GM10847 (cell line): ENCODE results near the gene HOXA6.

ENCODE experiments used
- POLR2A ChIP-seq: IDR thresholded peaks from 2 replicates; pipeline ENCODE4 v1.6.1; 2011; ENCODE audit not compliant: insufficient read length; ENCODE audit errors: extremely low read depth

Gene HOXA6

DNA sequence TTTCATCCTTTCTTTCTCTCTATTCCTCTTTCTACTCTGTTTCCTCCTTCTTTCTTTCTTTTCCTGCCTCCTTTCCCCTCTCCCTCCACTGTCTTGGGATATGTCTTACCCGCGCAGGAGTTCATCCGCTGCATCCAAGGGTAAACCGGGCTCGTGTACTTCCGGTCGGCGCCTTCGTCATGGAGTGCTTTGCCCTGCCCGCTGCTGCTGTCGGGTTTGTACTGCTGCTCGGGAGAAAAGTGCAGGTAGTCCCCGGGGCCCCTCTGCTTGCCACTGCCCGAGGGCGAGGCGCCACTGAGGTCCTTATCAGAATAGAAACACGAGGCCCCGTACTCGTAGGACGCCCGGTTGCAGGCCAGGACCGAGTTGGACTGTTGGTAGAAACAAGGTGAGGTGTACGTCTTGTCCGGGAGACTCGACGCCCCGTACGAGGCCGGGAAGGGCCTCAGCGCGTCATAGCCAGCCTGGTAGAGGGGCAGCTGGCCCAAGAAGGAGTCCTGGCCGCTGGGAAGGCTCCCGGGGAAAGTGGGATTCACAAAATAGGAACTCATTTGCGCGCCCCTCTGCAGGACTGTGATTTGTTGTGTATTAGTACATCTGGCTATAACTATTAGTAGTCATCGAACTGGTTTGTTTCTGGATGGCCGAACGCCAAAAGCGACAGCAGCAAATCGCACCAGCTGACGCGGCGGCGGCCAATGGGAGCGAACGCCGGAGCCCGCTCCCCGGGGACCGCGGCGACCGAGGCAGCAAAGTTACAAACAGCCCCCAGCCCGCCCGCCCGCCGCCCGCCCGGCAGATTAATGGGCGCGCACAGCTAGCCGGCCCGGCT lies at the start of gene HOXA6:
HOXA6 (minus strand) TSS at position 576 of the 832 bp plus-strand sequence; CDS start at position 551, 25 bp downstream.
- TF ChIP-seq POLR2A = no peak

DNA sequence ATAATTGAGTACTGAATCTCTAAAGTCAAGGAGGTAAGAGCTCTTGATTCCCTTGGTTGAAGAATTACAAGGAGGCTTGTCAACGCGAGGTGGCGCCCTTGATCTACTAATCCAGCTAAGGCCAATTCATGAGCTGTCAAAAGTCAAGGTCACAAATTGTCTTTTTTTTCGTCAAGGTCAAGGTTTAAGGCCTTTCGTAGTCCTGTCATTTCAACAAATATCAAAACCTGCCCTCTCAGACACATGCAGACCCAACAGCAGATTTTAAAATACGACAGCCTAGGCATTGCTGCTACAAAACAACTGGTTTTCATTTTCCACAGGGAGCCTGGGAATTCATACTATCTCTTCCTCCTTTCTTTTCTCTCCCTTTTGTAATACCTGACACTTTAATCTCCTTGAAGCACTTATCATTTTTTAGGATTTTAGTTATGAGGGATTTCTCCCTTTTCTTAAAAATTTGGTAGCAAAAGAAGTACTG lies 48.8 kb upstream of the HOXA6 start:
- no peak for TF ChIP-seq POLR2A

DNA sequence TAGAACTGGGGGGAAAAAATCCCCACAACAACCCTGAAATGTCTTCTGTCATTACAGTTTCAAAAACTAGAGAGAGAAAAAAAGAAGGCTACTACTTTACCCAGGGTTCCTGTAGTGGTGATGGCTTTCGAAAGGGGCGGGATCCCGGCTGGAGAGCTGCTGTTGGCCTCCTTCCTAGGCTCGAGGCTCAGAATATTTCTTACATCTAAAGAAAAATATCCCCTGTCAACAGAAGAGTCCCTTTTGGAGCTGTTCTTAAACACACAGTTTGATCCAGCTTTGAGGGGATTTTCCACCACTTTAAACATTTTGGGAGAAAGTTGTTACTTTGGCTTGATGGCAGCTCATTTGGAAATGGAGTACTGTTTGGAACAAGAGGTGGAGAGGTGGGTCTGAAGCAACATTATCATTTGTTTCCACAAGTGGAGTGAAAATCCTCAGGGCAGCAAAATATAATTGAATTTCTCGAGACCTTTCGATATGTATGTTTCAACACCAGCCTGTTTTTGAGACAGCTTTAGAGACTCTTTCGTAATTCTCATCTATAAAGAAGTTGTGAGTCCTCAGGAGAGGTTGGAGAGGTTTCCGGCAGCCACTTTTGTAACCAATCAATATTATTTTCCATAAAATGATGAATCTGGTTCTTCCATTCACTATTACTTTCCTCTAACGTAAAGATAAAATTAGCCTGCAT lies 47.3 kb upstream of the HOXA6 start:
- TF ChIP-seq POLR2A = no peak

DNA sequence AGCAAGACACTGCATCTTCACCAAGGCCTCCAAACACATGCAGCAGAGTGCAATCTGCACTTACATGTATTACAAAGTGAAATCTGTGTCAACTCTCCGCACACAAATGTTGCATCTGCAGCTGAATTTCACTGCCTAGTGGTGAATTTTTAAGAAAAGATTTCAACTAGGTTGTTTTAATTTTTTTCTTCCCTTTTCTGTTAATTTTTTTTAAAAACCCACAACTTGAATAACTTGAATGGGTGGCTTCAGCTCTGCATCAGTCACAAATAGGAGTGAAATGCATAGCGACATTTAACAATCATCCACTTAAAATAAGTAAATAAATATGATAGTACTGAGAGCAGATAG lies 46.4 kb upstream of the HOXA6 start:
- TF ChIP-seq POLR2A = no peak

DNA sequence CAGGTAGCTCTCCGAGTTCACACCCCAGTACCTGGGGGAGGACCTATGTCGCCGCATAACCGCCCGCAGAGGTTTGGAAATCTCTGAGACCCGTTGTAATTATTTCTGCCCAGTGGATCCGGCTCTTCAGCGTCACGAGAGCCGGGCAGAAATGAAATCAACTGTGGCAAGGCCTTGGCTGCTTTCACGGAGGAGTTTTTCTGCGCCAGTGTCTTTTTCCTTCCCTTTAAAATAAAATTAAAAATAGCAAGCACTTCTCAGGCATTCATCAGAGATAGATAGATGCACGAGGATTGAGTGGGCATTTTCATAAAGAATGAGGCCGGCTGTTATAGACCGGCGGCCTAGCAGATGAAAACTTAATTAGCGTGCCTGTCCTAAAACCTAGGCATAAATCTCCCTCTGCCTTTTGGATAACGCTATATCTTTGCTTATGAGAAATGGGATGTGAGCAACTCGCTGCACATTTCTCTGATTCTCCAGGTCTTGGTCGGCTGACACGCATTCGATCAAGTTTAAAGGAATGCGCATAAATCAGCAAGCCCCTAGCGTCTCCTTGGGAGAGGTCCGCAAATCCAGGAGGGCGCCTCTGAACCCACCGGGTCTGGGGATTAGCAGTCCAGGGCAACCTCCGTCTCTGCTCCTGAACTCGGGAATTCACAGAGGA lies 45.9 kb upstream of the HOXA6 start:
- TF ChIP-seq POLR2A = no peak

DNA sequence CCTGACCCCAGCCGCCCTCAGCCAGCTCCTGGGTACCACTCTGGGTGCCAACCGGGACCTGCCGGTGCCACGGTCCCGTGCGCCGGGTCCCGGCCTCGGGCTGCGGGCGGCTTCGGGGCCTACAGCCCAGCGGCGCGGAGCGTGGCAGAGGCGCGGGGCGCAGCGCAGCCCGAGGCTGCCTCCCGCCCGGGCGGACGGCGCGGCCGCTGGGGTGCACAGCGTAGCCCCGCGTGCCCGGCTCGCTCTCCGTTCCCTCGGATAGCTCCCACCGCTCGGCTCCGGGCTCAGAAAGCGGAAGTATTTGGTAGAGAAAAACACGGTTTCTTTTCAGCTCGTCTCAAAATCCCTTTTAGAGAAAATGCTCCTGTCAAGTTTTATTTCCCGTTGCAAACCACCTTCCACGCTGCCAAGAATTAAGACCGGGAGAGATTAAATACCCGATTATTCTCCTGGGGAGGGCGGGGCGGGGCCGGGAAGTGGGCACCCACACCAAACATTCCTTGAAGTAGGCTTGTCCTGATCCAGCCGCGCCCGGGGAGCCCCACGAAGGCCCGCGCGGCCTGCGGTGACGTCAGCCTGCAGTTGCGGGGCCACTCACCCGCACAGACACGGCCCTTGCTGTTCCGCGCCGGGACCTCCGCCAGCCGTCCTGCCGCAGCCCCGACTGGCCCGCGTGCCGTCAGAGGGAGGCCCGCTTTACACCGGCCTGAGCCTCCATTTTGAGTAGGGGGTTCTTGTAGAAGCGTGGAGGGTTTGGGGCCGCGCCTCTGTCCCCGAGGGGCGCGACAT lies 45.2 kb upstream of the HOXA6 start:
- TF ChIP-seq POLR2A = no peak

DNA sequence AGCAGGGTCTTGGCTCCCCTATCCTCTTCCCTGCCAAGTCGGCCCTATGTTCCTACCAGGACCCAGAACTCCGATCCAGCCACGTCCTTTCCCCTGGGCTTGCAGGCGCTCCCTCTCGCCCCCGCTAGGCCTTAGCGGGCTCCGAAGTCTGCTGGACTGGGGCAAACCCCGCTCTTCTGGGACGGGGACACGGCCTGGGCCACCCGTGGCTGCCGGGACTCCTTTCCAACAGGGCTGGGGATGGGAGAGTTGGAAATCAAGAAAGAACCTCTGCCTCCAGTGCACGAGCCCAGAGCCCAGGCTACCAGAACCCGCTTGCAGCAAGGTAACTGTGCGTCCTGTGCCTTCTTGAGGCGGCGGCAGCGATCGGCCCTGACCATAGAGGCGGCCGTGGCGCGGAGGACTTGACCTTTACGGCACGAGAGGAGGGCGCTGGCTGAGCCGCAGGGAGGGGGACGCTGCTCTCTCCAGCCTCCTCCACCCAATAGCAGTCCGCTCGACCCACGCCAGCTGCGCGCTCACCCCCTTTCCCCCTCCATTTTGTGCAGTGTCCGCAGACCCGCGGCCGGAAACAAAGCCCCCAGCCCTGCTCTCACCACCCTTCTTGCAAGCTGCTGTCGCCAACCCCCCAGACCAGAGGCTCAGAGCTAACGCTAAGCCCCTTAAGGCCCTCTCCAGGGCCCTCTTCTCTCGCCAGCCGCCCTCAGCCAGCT lies 44.4 kb upstream of the HOXA6 start:
- TF ChIP-seq POLR2A = no peak

DNA sequence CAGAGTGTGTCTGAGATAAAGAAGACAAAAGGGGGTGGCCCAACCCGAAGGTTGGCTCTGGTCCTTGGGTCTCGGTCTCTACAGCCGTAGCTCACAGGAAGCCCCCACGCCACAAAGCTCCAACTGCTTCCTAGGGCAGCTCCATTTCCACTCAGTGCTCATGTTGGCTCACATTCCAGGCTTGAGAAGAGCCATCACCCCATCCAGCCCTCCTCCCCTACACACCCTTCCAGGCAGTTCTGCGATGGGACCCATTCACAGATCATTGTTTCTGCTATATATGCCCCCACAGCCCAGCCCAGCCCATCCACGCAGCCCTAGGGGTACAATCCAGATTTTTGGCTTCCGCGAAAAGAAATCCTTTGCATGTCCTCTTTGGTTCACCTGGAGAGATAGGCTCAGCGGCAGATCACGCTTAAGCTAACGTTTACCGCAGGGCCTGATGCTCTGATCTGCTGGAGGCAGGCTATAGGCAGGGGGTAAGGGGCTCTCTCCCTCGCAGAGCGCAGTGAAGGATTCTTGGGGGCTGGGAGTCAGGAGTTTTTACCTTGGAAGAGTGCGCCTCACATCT lies 43.7 kb upstream of the HOXA6 start:
- TF ChIP-seq POLR2A = no peak

DNA sequence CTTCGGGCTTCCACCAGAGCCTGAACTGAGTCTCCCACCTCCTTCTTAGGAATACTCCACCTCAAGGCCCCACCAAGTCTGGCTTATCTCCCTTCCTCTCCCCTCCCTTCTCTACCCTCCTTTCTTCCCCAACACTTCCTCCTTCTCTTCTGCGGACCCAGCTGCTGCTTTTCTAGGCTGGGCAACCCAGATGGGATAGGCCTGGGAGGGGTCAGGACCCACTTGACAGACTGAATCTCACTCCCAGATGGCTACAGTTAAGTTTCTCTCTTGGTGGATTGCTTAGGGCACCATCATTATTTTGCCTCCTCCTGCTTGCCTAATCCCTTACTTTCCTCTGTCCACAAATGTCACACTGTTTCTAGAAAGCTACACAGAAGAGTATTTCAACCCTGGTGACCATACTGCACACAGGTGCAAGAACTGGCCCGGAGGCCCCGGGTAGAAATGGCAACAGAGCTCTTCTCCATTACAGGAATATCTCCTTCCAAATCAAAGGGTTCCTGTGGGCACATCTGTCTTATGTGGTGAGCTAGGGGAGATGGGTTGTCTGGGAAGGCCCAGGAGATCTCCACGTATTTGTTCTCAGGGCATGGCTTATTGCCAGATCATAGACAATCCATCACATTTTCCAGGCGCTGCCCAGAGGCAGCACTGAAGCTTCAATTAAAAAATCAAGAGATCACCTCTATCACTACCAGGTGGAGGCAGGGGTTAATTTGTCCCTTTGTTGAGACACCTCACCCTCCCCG lies 42.6 kb upstream of the HOXA6 start:
- no peak for TF ChIP-seq POLR2A

DNA sequence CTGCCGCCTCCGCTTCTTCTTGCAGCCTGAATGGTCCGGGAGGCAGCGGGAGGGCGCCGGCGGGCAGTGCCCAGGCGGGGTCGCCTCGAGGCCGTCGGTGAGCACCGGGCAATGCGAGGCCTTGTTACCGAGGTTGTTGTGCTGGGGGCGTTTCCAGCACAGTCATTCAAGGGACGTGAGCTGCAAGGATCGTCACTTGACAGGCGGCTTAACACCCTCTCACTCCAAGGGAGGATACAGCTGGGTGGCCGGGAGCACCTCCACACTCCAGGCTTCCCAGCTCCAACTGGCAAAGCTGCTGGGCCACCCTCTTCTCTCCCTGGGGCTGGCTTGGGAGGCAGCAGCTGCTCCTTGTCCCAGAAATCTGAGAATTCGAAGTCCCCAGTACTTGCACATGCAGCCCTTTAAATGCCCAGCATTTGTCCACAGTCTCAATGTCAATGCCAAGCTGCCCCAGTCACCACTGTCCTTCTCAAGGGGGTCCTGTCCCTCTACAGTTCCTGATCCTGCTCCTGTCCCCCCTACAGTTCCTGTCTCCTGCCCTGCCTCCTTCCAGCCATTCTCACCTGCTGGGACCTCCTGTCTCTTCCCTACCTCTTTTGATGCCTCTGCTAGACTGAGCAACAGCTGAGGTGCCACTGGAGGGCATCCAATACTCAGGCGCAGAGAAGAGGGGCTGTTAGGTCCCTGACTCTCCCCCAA lies 41.9 kb upstream of the HOXA6 start:
- no peak for TF ChIP-seq POLR2A

DNA sequence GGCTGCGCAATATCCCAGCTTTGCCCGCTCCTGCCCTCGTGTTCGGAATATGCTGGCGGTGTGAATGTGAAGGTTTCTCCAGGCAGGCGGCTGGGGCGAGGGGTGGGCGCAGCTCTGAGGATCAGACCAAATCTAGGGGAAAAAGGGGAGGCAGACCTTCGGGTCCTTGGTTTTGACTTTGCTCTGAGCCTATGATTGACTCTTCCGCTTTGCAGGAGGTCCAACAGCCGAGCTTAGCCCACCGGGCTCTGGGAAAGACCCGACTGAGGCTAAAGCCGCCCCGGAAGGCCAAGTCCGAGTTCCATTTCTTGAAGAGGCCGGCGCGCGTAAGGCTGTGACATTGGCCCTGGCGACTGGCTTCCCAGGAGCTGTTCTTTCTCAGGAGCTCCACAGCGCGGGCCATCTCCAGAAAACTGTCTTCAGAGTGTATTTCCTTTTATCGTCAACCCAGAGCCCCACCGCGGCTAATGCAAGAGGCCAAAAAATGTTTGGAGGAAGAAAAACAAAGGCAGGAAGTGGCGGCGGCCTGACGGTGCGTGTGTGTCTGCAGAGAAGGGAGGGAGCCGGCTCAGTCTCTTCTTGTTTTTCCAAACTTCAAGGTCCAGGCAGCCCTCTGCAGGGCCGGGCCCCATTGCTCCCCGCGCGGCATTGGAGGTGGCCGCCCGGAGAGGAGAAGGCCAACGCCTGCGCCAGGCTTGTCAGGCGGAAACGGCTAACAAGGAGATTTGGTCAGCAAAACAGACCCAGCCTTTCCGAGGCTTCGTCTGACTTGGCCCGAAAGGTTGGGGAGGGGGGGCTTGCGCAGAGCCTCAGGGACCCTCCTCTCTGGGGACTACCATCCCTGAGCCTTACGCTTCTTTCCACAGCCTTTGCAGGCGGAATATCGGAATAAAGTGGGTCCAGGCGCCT lies 41.1 kb upstream of the HOXA6 start:
- no peak for TF ChIP-seq POLR2A
